ENCODE measurements around the gene C3orf22. TPM values are rescaled to one million over a fixed set of nuclear protein-coding genes. Genes with fewer than 3 reads are reported as not detected.

Gene C3orf22
- total RNA-seq, 1 donor from 2014 or later: not detected

DNA sequence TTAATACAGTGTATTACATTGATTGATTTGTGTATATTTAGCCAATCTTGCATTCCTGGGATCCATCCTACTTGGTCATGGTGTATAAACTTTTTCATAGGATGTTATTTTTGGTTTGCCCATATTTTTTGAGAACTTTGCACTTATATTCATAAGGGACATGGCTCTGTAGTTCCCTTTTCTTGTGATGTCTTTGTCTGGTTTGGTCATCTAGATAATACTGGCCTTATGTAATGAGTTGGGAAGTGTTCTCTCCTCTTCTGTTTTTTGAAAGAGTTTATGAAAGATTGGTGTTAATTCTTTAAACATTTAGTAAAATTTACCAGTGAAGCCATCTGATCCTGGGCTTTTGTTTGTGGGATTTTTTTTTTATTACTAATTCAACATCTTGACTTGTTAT lies 25.2 kb downstream of the C3orf22 start:
- no peak overlapping the region for H3K27ac Mint-ChIP-seq
- H3K9me3 Mint-ChIP-seq: no peaks in the 10 kb centered on the region
- ChIA-PET CTCF (no interaction called here), POLR2A (no interaction called here)
- intact Hi-C loops (cut with micrococcal nuclease): no loop called here
- H3K4me3 Mint-ChIP-seq: no peak overlapping the region
- DNase-seq (no peak), ATAC-seq (ENCODE audit: low read depth) (no peak)
- no peaks in the 10 kb centered on the region for H3K36me3 Mint-ChIP-seq (ENCODE audit: low read depth)
- H3K27me3 Mint-ChIP-seq: no peaks in the 10 kb centered on the region
- no peaks in the 10 kb centered on the region for H3K4me1 Mint-ChIP-seq
- TF ChIP-seq, protein P1, sequence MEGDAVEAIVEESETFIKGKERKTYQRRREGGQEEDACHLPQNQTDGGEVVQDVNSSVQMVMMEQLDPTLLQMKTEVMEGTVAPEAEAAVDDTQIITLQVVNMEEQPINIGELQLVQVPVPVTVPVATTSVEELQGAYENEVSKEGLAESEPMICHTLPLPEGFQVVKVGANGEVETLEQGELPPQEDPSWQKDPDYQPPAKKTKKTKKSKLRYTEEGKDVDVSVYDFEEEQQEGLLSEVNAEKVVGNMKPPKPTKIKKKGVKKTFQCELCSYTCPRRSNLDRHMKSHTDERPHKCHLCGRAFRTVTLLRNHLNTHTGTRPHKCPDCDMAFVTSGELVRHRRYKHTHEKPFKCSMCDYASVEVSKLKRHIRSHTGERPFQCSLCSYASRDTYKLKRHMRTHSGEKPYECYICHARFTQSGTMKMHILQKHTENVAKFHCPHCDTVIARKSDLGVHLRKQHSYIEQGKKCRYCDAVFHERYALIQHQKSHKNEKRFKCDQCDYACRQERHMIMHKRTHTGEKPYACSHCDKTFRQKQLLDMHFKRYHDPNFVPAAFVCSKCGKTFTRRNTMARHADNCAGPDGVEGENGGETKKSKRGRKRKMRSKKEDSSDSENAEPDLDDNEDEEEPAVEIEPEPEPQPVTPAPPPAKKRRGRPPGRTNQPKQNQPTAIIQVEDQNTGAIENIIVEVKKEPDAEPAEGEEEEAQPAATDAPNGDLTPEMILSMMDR (IDR thresholded peaks at IDR 0.05): no peak

DNA sequence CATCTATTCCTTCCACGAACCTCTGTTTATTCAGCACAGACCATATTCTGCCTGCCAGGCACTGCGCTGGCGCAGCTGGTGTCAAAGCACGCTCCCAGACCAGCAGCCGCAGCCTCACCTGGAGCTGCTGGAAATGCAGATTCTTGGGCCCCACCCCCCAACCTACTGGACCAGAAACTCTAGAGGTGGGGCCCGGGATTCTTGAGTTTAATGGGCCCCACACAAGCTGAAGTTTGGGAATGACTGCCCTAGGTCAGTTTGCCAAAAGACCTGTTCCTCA lies 27.7 kb downstream of the C3orf22 start:
- TF ChIP-seq, protein P1 (IDR thresholded peaks at IDR 0.05): no peak
- CTCF ChIA-PET: no interaction called here
- POLR2A ChIA-PET: no interaction called here
- intact Hi-C loops (cut with micrococcal nuclease): no loop called here
- no peaks in the 10 kb centered on the region for H3K27me3 Mint-ChIP-seq
- no peak for DNase-seq
- H3K4me3 Mint-ChIP-seq: no peak overlapping the region
- H3K27ac Mint-ChIP-seq: no peak overlapping the region
- no peak for ATAC-seq (ENCODE audit: low read depth)
- H3K4me1 Mint-ChIP-seq: no peaks in the 10 kb centered on the region
- no peaks in the 10 kb centered on the region for H3K36me3 Mint-ChIP-seq (ENCODE audit: low read depth)
- no peaks in the 10 kb centered on the region for H3K9me3 Mint-ChIP-seq

DNA sequence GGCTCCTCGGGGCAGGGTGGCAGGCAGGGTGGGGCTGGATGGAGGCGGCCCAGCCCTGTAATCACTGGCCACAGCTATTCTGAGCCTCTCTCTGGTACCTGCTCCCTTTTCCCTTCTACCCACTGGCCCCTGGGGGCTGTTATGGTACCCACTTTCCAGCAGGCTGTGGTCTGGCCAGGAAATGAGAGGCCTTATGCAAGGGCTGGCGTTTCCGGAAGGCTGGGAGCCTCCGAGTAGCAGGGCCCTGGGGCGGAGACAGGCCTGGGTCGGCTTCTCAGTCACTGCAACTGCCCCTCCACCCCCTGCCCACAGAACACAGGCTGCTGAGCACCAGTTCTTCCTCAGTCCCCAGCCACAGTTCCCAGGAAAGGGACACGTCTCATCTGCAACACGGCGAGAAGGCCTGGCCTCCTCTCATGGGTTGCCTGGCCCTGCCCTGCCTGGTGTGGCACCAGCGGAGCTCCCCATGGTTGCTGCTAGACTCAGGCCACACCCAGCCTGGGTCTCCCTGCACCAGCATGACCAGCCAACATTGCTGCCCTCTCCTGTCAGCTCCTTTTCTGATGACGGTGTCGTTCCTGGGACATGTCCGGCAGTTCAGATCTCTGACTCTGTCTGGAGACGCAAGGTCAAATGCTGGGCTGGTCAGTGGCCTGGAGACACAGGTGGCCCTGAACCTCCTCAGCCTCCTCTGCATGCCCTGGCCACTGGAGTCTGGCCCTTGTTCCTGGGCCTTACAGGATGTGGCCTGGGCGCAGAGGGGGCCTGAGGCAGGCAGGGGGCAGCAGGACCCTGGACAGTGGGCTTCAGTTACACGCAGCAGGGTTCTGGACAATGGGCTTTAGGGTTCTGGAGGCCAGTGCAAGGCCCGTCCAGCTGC lies 28.3 kb downstream of the C3orf22 start:
- Mint-ChIP-seq H3K27ac (no peak overlapping the region), H3K36me3 (ENCODE audit: low read depth) (no peaks in the 10 kb centered on the region), H3K4me3 (no peak overlapping the region), H3K27me3 (no peaks in the 10 kb centered on the region), H3K9me3 (no peaks in the 10 kb centered on the region), H3K4me1 (no peaks in the 10 kb centered on the region)
- TF ChIP-seq, protein P1 (IDR thresholded peaks at IDR 0.05): no peak
- intact Hi-C loops (cut with micrococcal nuclease): no loop called here
- no peak for ATAC-seq (ENCODE audit: low read depth)
- no peak for DNase-seq
- ChIA-PET CTCF (no interaction called here), POLR2A (no interaction called here)

DNA sequence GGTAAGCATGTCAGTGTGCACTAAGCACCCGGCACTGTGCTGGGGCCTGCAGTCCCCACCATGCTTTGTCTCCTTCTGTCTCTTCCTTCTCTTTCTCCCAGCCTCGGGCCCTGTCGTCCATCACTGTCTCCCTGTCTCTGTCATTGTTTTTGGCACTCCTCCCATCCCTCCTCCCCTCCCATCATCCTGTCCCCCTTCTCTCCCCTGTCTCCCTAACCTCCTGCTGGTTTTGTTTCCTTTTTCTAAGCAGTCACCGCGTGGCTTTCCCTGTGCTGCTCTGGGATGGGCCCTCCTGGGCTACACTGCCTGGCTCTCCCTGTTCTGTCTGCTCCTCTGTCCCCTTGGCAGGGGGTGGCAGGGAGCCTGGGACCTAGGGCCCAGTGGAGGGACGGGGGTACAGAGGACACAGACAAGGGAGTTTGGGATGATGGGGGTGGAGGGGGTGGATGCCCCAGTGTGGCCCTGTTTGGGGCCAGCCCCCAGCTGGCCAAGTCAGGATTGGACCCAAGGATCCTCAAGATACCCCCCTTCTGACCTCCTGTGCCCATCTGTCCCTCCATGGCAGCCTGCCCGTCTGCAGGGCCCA lies 29.1 kb downstream of the C3orf22 start:
- H3K27ac Mint-ChIP-seq: no peak overlapping the region
- H3K36me3 Mint-ChIP-seq (ENCODE audit: low read depth): no peaks in the 10 kb centered on the region
- intact Hi-C loops (cut with micrococcal nuclease): loop anchor here (10.0 kb wide), 2 partner anchors 125 to 225 kb away; partner anchors contain the start of gene TXNRD3
- TF ChIP-seq, protein P1 (IDR thresholded peaks at IDR 0.05): no peak
- H3K4me3 Mint-ChIP-seq: no peak overlapping the region
- no peaks in the 10 kb centered on the region for H3K4me1 Mint-ChIP-seq
- H3K9me3 Mint-ChIP-seq: no peaks in the 10 kb centered on the region
- CTCF ChIA-PET: no interaction called here
- H3K27me3 Mint-ChIP-seq: peaks cover 4% of the 10 kb centered on the region
- DNase-seq: no peak
- ATAC-seq (ENCODE audit: low read depth): no peak
- POLR2A ChIA-PET: no interaction called here

DNA sequence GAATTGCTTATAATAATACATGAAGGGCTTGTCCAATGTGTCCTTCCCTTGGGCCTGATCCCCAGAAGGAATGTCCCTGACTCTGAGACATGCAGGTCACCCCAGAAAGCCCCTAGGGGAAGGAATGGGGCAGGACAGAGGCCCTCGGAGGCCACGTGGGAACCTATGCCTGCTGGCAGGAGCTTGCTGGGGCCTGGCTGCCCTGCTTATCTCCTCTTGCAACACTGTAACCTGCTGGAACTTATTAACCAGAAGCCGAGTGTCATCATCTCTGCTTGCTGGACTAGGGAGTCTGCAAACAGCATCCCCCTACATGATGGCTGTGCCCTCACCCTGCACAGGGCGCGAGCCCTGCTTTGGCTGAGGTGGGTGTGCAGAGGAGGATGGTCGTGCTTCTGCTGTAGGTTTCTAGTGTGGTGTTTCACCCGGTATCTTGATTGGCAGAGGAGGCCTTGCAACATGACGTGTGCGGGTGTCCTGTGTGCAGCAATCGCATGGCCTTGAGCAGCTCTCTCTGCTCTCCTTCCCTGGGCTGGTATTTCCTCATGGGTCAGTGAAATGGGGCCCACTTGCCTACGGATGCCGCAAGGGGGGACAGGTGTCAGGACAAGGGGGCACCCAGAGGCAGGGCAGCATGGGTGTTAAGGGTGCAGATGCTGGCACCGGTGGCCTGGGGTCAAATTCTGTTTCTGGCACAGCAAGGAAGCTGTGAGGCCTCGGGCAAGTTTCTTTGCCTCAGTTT lies 29.8 kb downstream of the C3orf22 start:
- ChIA-PET POLR2A (no interaction called here), CTCF (no interaction called here)
- Mint-ChIP-seq H3K4me3 (no peak overlapping the region), H3K27ac (no peak overlapping the region), H3K9me3 (no peaks in the 10 kb centered on the region), H3K4me1 (no peaks in the 10 kb centered on the region), H3K27me3 (peaks cover 4% of the 10 kb centered on the region), H3K36me3 (ENCODE audit: low read depth) (no peaks in the 10 kb centered on the region)
- ATAC-seq (ENCODE audit: low read depth) (no peak), DNase-seq (no peak)
- TF ChIP-seq, protein P1 (IDR thresholded peaks at IDR 0.05): no peak
- intact Hi-C loops (cut with micrococcal nuclease): loop anchor here (10.0 kb wide), 2 partner anchors 126 to 226 kb away; partner anchors contain the start of gene TXNRD3
